Measurements from ENCODE around the gene CYB5B.

The CYB5B gene

GRCh38 chr16:69482410-69482991 is 58.1 kb downstream of the CYB5B start:
- in situ Hi-C loops (cut with MboI; ENCODE audit: low sequenced_read_pairs): no loop called here

GRCh38 chr16:69483611-69484010 is 59.2 kb downstream of the CYB5B start:
- in situ Hi-C loops (cut with MboI; ENCODE audit: low sequenced_read_pairs): no loop called here

- in situ Hi-C loops (cut with MboI; ENCODE audit: low sequenced_read_pairs): no loop called here
Observed at GRCh38 chr16:69485361-69485760, 60.9 kb downstream of the CYB5B start.

GRCh38 chr16:69485816-69486215 is 61.4 kb downstream of the CYB5B start:
- in situ Hi-C loops (cut with MboI; ENCODE audit: low sequenced_read_pairs): no loop called here

- in situ Hi-C loops (cut with MboI; ENCODE audit: low sequenced_read_pairs): no loop called here
Observed at GRCh38 chr16:69486272-69486671, 61.9 kb downstream of the CYB5B start.

GRCh38 chr16:69486724-69487123 is 62.3 kb downstream of the CYB5B start:
- in situ Hi-C loops (cut with MboI; ENCODE audit: low sequenced_read_pairs): no loop called here

- in situ Hi-C loops (cut with MboI; ENCODE audit: low sequenced_read_pairs): no loop called here
Observed at GRCh38 chr16:69490707-69491324, 66.4 kb downstream of the CYB5B start.

GRCh38 chr16:69494991-69495392 is 70.6 kb downstream of the CYB5B start:
- in situ Hi-C loops (cut with MboI; ENCODE audit: low sequenced_read_pairs): no loop called here

- in situ Hi-C loops (cut with MboI; ENCODE audit: low sequenced_read_pairs): no loop called here
Observed at GRCh38 chr16:69495821-69496220, 71.4 kb downstream of the CYB5B start.

GRCh38 chr16:69496376-69496775 is 72.0 kb downstream of the CYB5B start:
- in situ Hi-C loops (cut with MboI; ENCODE audit: low sequenced_read_pairs): no loop called here

GRCh38 chr16:69496896-69497295 is 72.5 kb downstream of the CYB5B start:
- in situ Hi-C loops (cut with MboI; ENCODE audit: low sequenced_read_pairs): no loop called here

- in situ Hi-C loops (cut with MboI; ENCODE audit: low sequenced_read_pairs): no loop called here
Observed at GRCh38 chr16:69497876-69498596, 73.6 kb downstream of the CYB5B start.

GRCh38 chr16:69498926-69499325 is 74.5 kb downstream of the CYB5B start:
- in situ Hi-C loops (cut with MboI; ENCODE audit: low sequenced_read_pairs): no loop called here

GRCh38 chr16:69499541-69500230 is 75.3 kb downstream of the CYB5B start:
- in situ Hi-C loops (cut with MboI; ENCODE audit: low sequenced_read_pairs): no loop called here

GRCh38 chr16:69500496-69500895 is 76.1 kb downstream of the CYB5B start:
- in situ Hi-C loops (cut with MboI; ENCODE audit: low sequenced_read_pairs): no loop called here

- in situ Hi-C loops (cut with MboI; ENCODE audit: low sequenced_read_pairs): no loop called here
Observed at GRCh38 chr16:69501956-69502745, 77.7 kb downstream of the CYB5B start.

- in situ Hi-C loops (cut with MboI; ENCODE audit: low sequenced_read_pairs): no loop called here
Observed at GRCh38 chr16:69503244-69503643, 78.8 kb downstream of the CYB5B start.

GRCh38 chr16:69508033-69508755 is 83.8 kb downstream of the CYB5B start:
- in situ Hi-C loops (cut with MboI; ENCODE audit: low sequenced_read_pairs): no loop called here

GRCh38 chr16:69509125-69509524 is 84.7 kb downstream of the CYB5B start:
- in situ Hi-C loops (cut with MboI; ENCODE audit: low sequenced_read_pairs): no loop called here

- in situ Hi-C loops (cut with MboI; ENCODE audit: low sequenced_read_pairs): no loop called here
Observed at GRCh38 chr16:69511651-69512050, 87.2 kb downstream of the CYB5B start.
